Measurements from ENCODE around the gene RNF215. TPM values are rescaled to one million over a fixed set of nuclear protein-coding genes. Genes with fewer than 3 reads are reported as not detected.

The RNF215 gene
- total RNA-seq, 4 donors from 2014 or later: 6.6 to 18.5 (median 15.0) TPM

- Histone ChIP-seq H3K4me3 (no peak overlapping the region), H3K9me3 (no peaks in the 10 kb centered on the region), H3K27ac (replicated peaks in 1 of 4) (no peak overlapping the region), H3K27me3 (no peaks in the 10 kb centered on the region), H3K36me3 (peaks cover 28 to 86% (median 54%) of the 10 kb centered on the region in 4 donors), H3K4me1 (peaks cover 0 to 16% (median 15%) of the 10 kb centered on the region in 4 donors)
- WGBS: 68% methylated on average over 2 of the region's 2 CpGs
- DNase-seq (ENCODE audit: extremely low spot score): no peak
- intact Hi-C loops (cut with DNase I): no loop called here
- TF ChIP-seq POLR2A (IDR thresholded peaks at IDR 0.05; ENCODE audit: low read depth) (no peak), POLR2AphosphoS5 (IDR thresholded peaks at IDR 0.05) (no peak), EP300 (IDR thresholded peaks at IDR 0.05) (no peak), CTCF (IDR thresholded peaks at IDR 0.05) (no peak)
Measured at GRCh38 chr22:30416403-30416802, 29.2 kb upstream of the RNF215 start.

DNA sequence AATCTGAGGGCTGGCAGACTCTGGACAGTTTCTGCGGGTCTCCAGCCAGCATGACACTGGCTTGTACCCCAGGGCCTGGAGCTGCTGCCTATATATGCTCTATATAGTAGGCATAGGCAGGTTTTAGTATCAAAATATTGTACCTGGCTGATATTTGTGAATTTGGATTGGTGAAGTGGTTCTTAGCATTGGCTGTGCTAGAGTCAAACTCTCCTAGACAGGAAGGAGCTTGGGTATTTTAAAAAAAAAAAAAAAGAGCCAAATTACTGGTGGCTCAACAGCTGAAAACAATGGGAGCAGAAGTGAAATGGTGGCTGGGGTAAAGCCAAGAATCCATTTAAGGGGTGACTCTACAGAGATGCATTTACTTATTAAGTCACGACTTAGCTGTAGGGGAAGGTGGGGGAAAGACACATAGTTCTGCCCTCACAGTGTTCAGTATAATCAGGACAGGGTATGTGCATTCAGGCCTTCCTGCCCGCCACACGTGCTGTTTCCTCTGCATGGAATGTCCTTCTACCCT, 27.4 kb upstream of the RNF215 start:
- Histone ChIP-seq H3K36me3 (peaks cover 32 to 95% (median 60%) of the 10 kb centered on the region in 4 donors), H3K4me1 (no peaks in the 10 kb centered on the region), H3K4me3 (no peak overlapping the region), H3K27ac (replicated peaks in 1 of 4) (no peak overlapping the region), H3K27me3 (no peaks in the 10 kb centered on the region), H3K9me3 (no peaks in the 10 kb centered on the region)
- no peak for TF ChIP-seq EP300 (IDR thresholded peaks at IDR 0.05)
- no peak for TF ChIP-seq POLR2AphosphoS5 (IDR thresholded peaks at IDR 0.05)
- TF ChIP-seq POLR2A (IDR thresholded peaks at IDR 0.05; ENCODE audit: low read depth): no peak
- TF ChIP-seq CTCF (IDR thresholded peaks at IDR 0.05): no peak
- intact Hi-C loops (cut with DNase I): no loop called here
- 80% methylated on average over 4 of the region's 4 CpGs for WGBS
- no peak for DNase-seq (ENCODE audit: extremely low spot score)

DNA sequence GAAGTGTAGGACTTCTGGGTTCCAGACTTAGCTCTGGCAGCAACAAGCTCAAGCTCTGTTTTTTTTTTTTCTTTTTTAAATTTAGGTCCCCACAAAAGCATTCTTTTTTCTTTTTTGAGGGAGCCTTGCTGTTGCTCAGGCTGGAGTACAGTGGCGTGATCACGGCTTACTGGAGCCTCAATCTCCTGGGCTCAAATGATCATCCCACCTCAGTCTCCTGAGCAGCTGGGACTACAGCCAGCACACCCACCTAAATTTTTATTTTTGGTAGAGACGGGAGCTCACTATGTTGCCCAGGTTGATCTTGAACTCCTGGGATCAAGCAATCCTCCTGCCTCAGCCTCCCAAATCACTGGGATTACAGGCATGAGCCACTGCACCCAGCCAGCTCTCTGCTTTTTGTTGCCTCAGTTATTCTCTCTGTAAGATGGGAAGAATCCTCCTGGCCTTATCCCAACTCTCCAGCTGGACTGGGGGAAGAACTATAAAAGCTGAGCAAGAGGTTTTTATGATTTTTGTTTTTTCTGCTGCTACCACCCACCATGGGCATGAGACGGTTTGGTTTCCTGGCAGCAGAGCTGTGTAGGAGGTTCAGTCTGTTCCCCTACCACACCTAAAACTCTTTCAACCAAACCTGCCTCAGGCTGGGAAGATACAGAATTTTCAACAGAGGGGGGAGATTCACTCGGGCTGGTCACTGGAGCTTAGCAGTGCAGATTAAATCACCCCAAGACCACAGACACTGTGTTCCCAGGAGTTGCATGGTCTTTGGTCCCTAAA, 26.7 kb upstream of the RNF215 start:
- no peaks in the 10 kb centered on the region for H3K9me3 ChIP-seq
- intact Hi-C loops (cut with DNase I): no loop called here
- no peak for DNase-seq (ENCODE audit: extremely low spot score)
- no peak overlapping the region for H3K27ac ChIP-seq (replicated peaks in 1 of 4)
- H3K4me1 ChIP-seq: no peaks in the 10 kb centered on the region
- H3K27me3 ChIP-seq: no peaks in the 10 kb centered on the region
- TF ChIP-seq POLR2AphosphoS5 (IDR thresholded peaks at IDR 0.05): no peak
- TF ChIP-seq CTCF (IDR thresholded peaks at IDR 0.05): no peak
- no peak for TF ChIP-seq EP300 (IDR thresholded peaks at IDR 0.05)
- no peak for TF ChIP-seq POLR2A (IDR thresholded peaks at IDR 0.05; ENCODE audit: low read depth)
- H3K36me3 ChIP-seq: peaks cover 30 to 97% (median 64%) of the 10 kb centered on the region in 4 donors
- H3K4me3 ChIP-seq: no peak overlapping the region
- WGBS: 86% methylated on average over 5 of the region's 5 CpGs

DNA sequence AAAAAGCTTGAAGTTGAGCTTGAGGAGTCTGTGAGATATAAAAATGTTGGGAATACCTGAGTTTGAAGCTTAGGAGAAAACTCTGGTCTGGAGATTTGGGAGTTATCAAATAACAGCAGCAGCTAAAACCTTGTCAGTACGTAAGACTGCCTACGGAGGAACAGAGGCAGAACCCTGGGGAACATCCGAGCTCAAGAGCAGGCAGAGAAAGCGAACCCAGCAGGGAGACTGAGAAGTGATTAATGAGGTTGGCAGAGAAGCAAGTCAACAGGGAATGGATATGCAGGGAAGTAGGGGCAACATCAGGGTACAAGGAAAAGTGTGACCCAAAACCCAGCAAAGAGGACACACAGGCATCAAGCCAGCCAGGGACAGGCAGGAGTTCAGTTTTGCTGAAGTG, 25.8 kb upstream of the RNF215 start:
- H3K36me3 ChIP-seq: peaks cover 24 to 97% (median 63%) of the 10 kb centered on the region in 4 donors
- WGBS: 84% methylated on average over 4 of the region's 4 CpGs
- no peak for TF ChIP-seq EP300 (IDR thresholded peaks at IDR 0.05)
- no peak for TF ChIP-seq POLR2A (IDR thresholded peaks at IDR 0.05; ENCODE audit: low read depth)
- TF ChIP-seq POLR2AphosphoS5 (IDR thresholded peaks at IDR 0.05): no peak
- TF ChIP-seq CTCF (IDR thresholded peaks at IDR 0.05): no peak
- intact Hi-C loops (cut with DNase I): no loop called here
- no peak overlapping the region for H3K27ac ChIP-seq (replicated peaks in 1 of 4)
- H3K27me3 ChIP-seq: no peaks in the 10 kb centered on the region
- no peak overlapping the region for H3K4me3 ChIP-seq
- no peaks in the 10 kb centered on the region for H3K4me1 ChIP-seq
- no peak for DNase-seq (ENCODE audit: extremely low spot score)
- H3K9me3 ChIP-seq: no peaks in the 10 kb centered on the region

Measured in esophagus muscularis mucosa (tissue), 4 donors.